NT2/D1 (cell line): ENCODE data around the gene DDB1.

Experiments
- SUZ12 ChIP-seq: IDR thresholded peaks from 2 replicates; pipeline ENCODE4 v1.6.1; 2011; ENCODE audit not compliant: insufficient read length, insufficient read depth; ENCODE audit errors: extremely low read depth
- YY1 ChIP-seq: IDR thresholded peaks from 2 replicates; pipeline ENCODE4 v1.6.1; 2011; ENCODE audit not compliant: insufficient read length, insufficient read depth
- ZNF274 ChIP-seq: IDR thresholded peaks from 2 replicates; pipeline ENCODE4 v1.6.1; 2011; ENCODE audit warnings: mild to moderate bottlenecking, low read depth, low read length

DNA sequence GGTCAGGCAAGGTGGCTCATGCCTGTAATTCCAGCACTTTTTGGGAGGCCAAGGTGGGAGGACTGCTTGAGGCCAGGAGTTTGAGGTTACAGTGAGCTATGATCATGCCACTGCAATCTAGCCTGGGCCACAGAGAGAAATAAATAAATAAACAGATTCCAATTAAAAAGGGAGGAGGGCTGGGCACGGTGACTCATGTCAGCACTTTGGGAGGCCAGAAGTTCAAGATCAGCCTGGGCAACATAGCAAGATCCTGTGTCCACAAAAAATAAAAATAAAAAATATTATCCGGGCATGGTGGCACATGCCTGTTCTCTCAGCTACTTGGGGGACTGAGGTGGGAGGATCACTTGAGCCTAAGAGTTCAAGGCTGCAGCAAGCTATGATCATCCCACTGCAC, 21.3 kb upstream of the DDB1 start:
- no peak for TF ChIP-seq YY1
- TF ChIP-seq ZNF274 = no peak
- no peak for TF ChIP-seq SUZ12
